GM21717 (cell line): ENCODE measurements around the gene TMEM201.
"Not testable (repeated sequence)": the region's sequence is repeated elsewhere in the genome, so short reads cannot be mapped to it uniquely, and the experiment has no call there.

Experiments
- ATAC-seq: cut with Tn5 transposase; IDR thresholded peaks from one replicate; pipeline ENCODE4 v1.9.1; 2021; ENCODE audit warnings: mild to moderate bottlenecking, moderate library complexity; ENCODE audit not compliant: unreplicated experiment

Gene TMEM201

GRCh38 chr1:9618909-9619679 is 30.4 kb downstream of the TMEM201 start:
- no peak for ATAC-seq

- no peak for ATAC-seq
Measured at GRCh38 chr1:9621032-9621431, 32.3 kb downstream of the TMEM201 start.

GRCh38 chr1:9624081-9624480 is 35.4 kb downstream of the TMEM201 start:
- ATAC-seq, result no peak

GRCh38 chr1:9625030-9625429 is 36.3 kb downstream of the TMEM201 start:
- not testable (repeated sequence) for ATAC-seq

GRCh38 chr1:9626201-9626608 is 37.5 kb downstream of the TMEM201 start:
- peak; percentile 40 for ATAC-seq

DNA sequence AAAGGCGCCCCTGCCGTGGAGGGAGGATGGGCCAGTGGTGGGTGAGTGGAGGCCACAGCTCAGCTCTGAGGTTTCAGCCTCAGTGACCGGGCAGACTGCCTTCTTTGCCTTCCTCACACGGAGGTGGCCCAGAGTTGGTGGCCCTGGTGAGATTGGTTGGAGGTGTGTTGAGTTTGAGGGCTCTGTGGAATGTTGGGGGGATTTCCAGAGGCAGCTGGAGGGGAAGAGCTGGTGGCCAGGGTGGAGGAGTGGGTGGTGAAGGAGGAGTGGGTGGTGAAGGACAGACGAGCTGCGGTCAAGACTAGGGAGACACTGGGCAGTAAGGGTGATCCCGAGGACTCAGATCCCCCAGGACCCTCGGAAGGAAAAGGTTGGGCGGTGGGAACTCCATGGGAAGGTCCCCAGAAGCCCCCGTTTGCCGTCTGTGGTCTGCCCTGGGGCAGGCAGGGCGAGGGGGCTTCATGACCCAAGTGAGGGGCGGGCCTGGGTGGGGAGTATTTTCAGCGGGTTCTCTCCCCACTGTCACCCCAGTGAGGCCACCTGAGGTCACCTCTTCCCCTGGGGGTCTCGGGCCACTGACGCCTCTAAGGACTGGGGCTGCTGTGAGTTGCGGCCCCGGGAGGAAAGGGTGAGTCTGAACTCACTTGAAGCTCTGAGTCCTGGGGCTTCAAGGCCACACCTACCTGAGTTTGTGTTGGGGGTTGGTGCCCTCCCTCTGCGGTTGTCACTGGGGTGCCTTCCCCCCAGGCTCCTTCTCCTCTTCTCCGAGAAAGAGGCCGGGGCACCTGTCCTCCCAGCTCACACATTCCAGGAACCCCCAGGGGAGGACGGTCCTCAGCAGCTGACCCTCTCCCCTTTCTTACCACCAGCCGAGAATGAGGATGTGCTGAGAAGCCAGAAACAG is 40.1 kb downstream of the TMEM201 start:
- ATAC-seq, result peak; percentile 21

- peak; percentile 29 for ATAC-seq
Measured at GRCh38 chr1:9629445-9630201, 40.9 kb downstream of the TMEM201 start.

GRCh38 chr1:9630331-9631111 is 41.8 kb downstream of the TMEM201 start:
- ATAC-seq, result no peak

- no peak for ATAC-seq
Measured at GRCh38 chr1:9631613-9632012, 42.9 kb downstream of the TMEM201 start.

DNA sequence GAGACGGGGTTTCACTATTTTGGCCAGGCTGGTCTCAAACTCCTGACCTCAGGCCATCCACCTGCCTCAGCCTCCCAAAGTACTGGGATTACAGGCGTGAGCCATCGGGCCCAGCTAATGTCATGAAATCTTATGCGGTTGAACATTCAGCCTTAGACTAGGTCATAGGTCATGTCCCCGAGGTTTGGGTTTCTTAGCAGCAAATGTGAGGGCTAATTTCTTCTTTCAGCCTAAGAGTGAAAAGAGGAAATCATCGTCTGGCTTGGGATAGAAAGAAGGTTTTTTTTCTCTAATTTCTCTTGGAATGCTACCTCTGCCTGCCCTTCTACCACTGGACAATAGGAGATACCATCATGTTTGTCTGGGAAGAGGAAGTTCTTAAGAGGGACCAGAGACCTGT is 44.8 kb downstream of the TMEM201 start:
- no peak for ATAC-seq

- ATAC-seq, result no peak
Measured at GRCh38 chr1:9634582-9634981, 45.9 kb downstream of the TMEM201 start.

DNA sequence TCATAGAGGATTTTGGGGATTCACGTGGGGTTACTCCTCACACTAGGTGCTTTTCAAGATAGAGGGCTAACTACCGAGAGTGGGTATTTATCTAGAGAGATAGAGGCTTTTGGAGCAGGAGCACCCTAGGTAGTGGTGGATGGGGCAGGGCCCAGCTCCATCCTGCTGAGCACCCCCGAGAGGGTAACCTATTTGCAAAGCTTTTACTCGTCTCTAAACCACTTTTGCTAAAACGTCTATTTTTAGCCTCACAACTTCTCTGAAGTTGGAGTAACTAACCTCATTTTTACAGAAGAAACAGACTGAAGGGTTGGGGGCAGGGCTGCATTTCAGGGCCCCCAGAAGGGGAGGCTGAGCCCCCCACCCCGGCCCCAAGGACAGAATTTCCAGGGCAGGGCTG is 50.5 kb downstream of the TMEM201 start:
- ATAC-seq, result no peak

- ATAC-seq, result no peak
Measured at GRCh38 chr1:9643351-9644256, 54.9 kb downstream of the TMEM201 start.

DNA sequence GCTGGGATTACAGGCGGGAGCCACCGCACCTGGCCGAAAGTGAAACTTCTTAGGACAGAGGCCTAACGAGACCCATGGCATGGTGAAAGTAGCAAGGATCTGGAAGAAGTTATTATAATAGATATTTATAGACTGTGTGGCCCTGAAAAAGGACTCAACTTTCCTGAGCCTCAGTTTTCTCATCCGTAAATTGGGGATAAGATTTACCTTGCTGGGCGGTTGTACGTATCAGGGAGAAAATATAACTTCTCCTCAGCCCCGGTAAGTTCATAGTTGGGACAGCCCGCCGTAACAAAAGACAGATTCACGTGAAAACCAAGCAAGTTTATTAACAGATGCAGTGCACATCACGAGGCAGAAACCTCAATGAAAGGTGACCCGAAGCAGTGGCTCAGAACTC is 57.3 kb downstream of the TMEM201 start:
- no peak for ATAC-seq

GRCh38 chr1:9648171-9648570 is 59.5 kb downstream of the TMEM201 start:
- ATAC-seq, result no peak

DNA sequence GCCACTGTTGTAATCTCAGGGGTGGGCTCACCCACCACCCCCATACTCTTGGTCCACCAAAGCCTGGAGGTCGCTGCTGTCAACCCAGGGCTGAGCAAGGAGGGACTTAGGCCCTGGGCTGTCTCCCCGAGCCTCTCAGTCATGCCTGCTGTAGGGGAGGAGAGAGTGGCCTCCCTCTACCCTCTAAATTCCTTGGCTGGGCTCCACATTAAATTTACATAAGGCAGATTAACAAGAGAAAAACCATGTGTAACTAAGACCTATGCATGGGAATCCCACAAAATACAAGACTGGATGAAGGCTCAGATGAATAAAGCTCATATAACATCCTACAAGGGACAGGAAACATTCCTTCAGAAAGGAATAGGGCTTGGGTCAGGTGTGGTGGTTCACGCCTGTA is 61.1 kb downstream of the TMEM201 start:
- ATAC-seq, result no peak

- no peak for ATAC-seq
Measured at GRCh38 chr1:9651220-9651564, 62.5 kb downstream of the TMEM201 start.

GRCh38 chr1:9651565-9652378 is 63.1 kb downstream of the TMEM201 start, which contains the start of gene PIK3CD:
Gene PIK3CD (plus strand): TSS chr1:9651731. CDS start chr1:9710456, 58,725 bp downstream.
- no peak for ATAC-seq
